NT2/D1 (cell line): Measurements from ENCODE around the gene RPTOR.

ENCODE experiments used
- SUZ12 ChIP-seq: IDR thresholded peaks from 2 replicates; pipeline ENCODE4 v1.6.1; 2011; ENCODE audit not compliant: insufficient read length, insufficient read depth; ENCODE audit errors: extremely low read depth
- YY1 ChIP-seq: IDR thresholded peaks from 2 replicates; pipeline ENCODE4 v1.6.1; 2011; ENCODE audit not compliant: insufficient read length, insufficient read depth
- ZNF274 ChIP-seq: IDR thresholded peaks from 2 replicates; pipeline ENCODE4 v1.6.1; 2011; ENCODE audit warnings: mild to moderate bottlenecking, low read depth, low read length

GRCh38 chr17:80992077-80992947 lies 447.7 kb downstream of the RPTOR start:
- TF ChIP-seq SUZ12 (peak; percentile 74), ZNF274 (no peak), YY1 (no peak)
